CD14-positive monocyte (primary cell): ENCODE measurements around the gene SLC35E1. TPM values are rescaled to one million over a fixed set of nuclear protein-coding genes. Genes with fewer than 3 reads are reported as not detected.
A peak's percentile ranks its signal among the peaks of the same experiment; 100 is the strongest.

ENCODE experiments used
- DNase-seq, 3 donors: peaks; one replicate each; pipeline ENCODE4 v3.0.0-alpha.2; 2011 to 2022
- H2AFZ ChIP-seq: 2 replicates; pipeline ENCODE4 v1.6.0; 2012; ENCODE audit warnings: mild to moderate bottlenecking, low read depth, low read length, inconsistent platforms; ENCODE audit not compliant: insufficient read depth, poor library complexity, severe bottlenecking
- H3K27ac ChIP-seq, 2 donors: 1 replicate in 1 of 2; 2 replicates in 1 of 2; pipeline ENCODE4 v1.5.1; 2012 to 2013; ENCODE audit warnings: low read length in 2 of 2, control low read depth in 1 of 2, inconsistent platforms in 1 of 2, low read depth in 1 of 2, mild to moderate bottlenecking in 1 of 2
- H3K27me3 ChIP-seq, 2 donors: one replicate each; pipeline versions ENCODE4 v1.6.0 to v1.6.1; 2011 to 2013; ENCODE audit warnings: low read length in 2 of 2; ENCODE audit not compliant: control insufficient read depth in 2 of 2, insufficient read depth in 2 of 2
- H3K36me3 ChIP-seq, 2 donors: replicated peaks in 1 of 2; 1 replicate in 1 of 2; 2 replicates in 1 of 2; pipeline versions ENCODE4 v1.5.1 to v1.6.1; 2012 to 2013; ENCODE audit warnings: low read length in 2 of 2, control low read depth in 1 of 2, inconsistent platforms in 1 of 2, mild to moderate bottlenecking in 1 of 2; ENCODE audit not compliant: insufficient read depth in 2 of 2, control insufficient read depth in 1 of 2
- H3K4me1 ChIP-seq, 2 donors: 1 replicate in 1 of 2; 2 replicates in 1 of 2; pipeline versions ENCODE4 v1.5.1 to v1.6.1; 2012 to 2013; ENCODE audit warnings: low read length in 2 of 2, control low read depth in 1 of 2, inconsistent platforms in 1 of 2, mild to moderate bottlenecking in 1 of 2, moderate library complexity in 1 of 2; ENCODE audit not compliant: insufficient read depth in 2 of 2, control insufficient read depth in 1 of 2
- H3K4me2 ChIP-seq: replicated peaks from 2 replicates; pipeline ENCODE3; 2012; ENCODE audit warnings: low read length, moderate library complexity, mild to moderate bottlenecking; ENCODE audit not compliant: poor library complexity, severe bottlenecking; ENCODE audit errors: extremely low read depth
- H3K4me3 ChIP-seq, 3 experiments: fragments of 200-600 bp in 1 of 3; sonication (generic) in 1 of 3; replicated peaks in 1 of 3; 1 replicate in 2 of 3; 2 replicates in 1 of 3; pipeline ENCODE4 v1.5.1; 2011 to 2013; ENCODE audit warnings: low read length in 3 of 3, mild to moderate bottlenecking in 3 of 3, control low read depth in 2 of 3, low read depth in 2 of 3, inconsistent platforms in 1 of 3, moderate library complexity in 1 of 3
- H3K79me2 ChIP-seq: 2 replicates; pipeline ENCODE4 v1.6.0; 2012; ENCODE audit warnings: mild to moderate bottlenecking, control low read depth, inconsistent platforms, low read length, moderate library complexity; ENCODE audit not compliant: insufficient read depth
- H3K9ac ChIP-seq: 2 replicates; pipeline ENCODE4 v1.6.0; 2017; ENCODE audit warnings: low read length, mild to moderate bottlenecking; ENCODE audit not compliant: insufficient read depth, poor library complexity, severe bottlenecking
- H3K9me3 ChIP-seq, 2 donors: replicated peaks in 1 of 2; 1 replicate in 1 of 2; 2 replicates in 1 of 2; pipeline versions ENCODE4 v1.5.1 to v1.6.1; 2012 to 2013; ENCODE audit warnings: low read length in 2 of 2, control low read depth in 1 of 2; ENCODE audit not compliant: control insufficient read depth in 1 of 2, insufficient read depth in 1 of 2
- H4K20me1 ChIP-seq: 2 replicates; pipeline ENCODE4 v1.6.0; 2012; ENCODE audit warnings: mild to moderate bottlenecking, low read length, control low read depth, moderate library complexity; ENCODE audit not compliant: insufficient read depth
- H3K27ac Mint-ChIP-seq, 7 donors: one replicate each; pipeline ENCODE4 v1.8.0; 2020; ENCODE audit warnings: mild to moderate bottlenecking in 7 of 7, mixed read lengths in 7 of 7, moderate library complexity in 6 of 7, inconsistent platforms in 2 of 7
- H3K27me3 Mint-ChIP-seq, 3 donors: one replicate each; pipeline ENCODE4 v1.8.0; 2021 to 2022; ENCODE audit warnings: low read depth in 3 of 3, mild to moderate bottlenecking in 3 of 3, mixed read lengths in 3 of 3, moderate library complexity in 3 of 3, inconsistent platforms in 1 of 3
- H3K36me3 Mint-ChIP-seq, 2 donors: one replicate each; pipeline ENCODE4 v1.8.0; 2020; ENCODE audit warnings: mixed read lengths in 2 of 2, inconsistent platforms in 1 of 2, mild to moderate bottlenecking in 1 of 2
- H3K4me1 Mint-ChIP-seq: one replicate; pipeline ENCODE4 v1.8.0; 2020; ENCODE audit warnings: mild to moderate bottlenecking, mixed read lengths
- H3K4me3 Mint-ChIP-seq, 2 donors: one replicate each; pipeline ENCODE4 v1.8.0; 2020; ENCODE audit warnings: mild to moderate bottlenecking in 2 of 2, mixed read lengths in 2 of 2, moderate library complexity in 1 of 2
- H3K9me3 Mint-ChIP-seq, 7 donors: one replicate each; pipeline ENCODE4 v1.8.0; 2020 to 2022; ENCODE audit warnings: mixed read lengths in 7 of 7, mild to moderate bottlenecking in 6 of 7, moderate library complexity in 6 of 7, inconsistent platforms in 2 of 7
- CTCF ChIP-seq: fragments of 200-600 bp; IDR thresholded peaks from one replicate; pipeline ENCODE4 v1.8.0; 2022; ENCODE audit warnings: antibody characterized with exemption, mild to moderate bottlenecking
- WGBS: methylation state at CpG from one replicate; pipeline ENCODE4 v1.1.5; 2013; ENCODE audit warnings: missing lambda C conversion rate; ENCODE audit not compliant: insufficient coverage; 5-methylcytosine and 5-hydroxymethylcytosine counted together
- intact Hi-C, 2 donors: fragments of 100-400 bp; cut with micrococcal nuclease; formaldehyde crosslinking; loops; one replicate each; pipeline versions ENCODE4 v1.15.0 to v1.15.1; 2023
- polyA plus RNA-seq, 3 donors: library from polyadenylated mRNA; depleted of rRNA in 1 of 3; unstranded in 2 of 3; stranded (reverse) in 1 of 3; fragments of 300-500 nt in 2 of 3; fragments of >200 nt in 1 of 3; fragmentation: Illumina TruSeq in 2 of 3; gene quantifications; 1 replicate in 2 of 3; 2 replicates in 1 of 3; pipeline ENCODE4 v1.2.3, GENCODE V29; 2012 to 2021

Gene SLC35E1
- polyA plus RNA-seq, 3 donors, result 12.1 to 28.8 (median 13.5) TPM

GRCh38 chr19:16529466-16530144 lies 42.6 kb downstream of the SLC35E1 start:
- intact Hi-C loops, result no loop called here

GRCh38 chr19:16527971-16528521 lies 44.2 kb downstream of the SLC35E1 start:
- H3K27ac Mint-ChIP-seq, result peak overlapping the region in 1 of 7 donors; percentile 54
- whole genome bisulfite sequencing, result 98% methylated on average over 7 of the region's 12 CpGs

More at GRCh38 chr19:16529466-16530144, 42.6 kb downstream of the SLC35E1 start:
- Histone ChIP-seq H3K79me2 (no peaks in the 10 kb centered on the region), H3K4me2 (no peak overlapping the region), H3K36me3 (peaks cover 94 to 100% of the 10 kb centered on the region in 2 donors), H3K27me3 (no peaks in the 10 kb centered on the region), H2AFZ (no peak overlapping the region), H3K9me3 (no peaks in the 10 kb centered on the region), H3K4me3 (no peak overlapping the region), H3K9ac (no peak overlapping the region), H3K4me1 (no peaks in the 10 kb centered on the region), H4K20me1 (peaks cover 30% of the 10 kb centered on the region), H3K27ac (no peak overlapping the region)
- WGBS, result 96% methylated on average over 24 of the region's 25 CpGs
- H3K4me3 Mint-ChIP-seq, result no peak overlapping the region
- DNase-seq, result no peak
- peaks cover 80 to 100% of the 10 kb centered on the region in 2 donors for H3K36me3 Mint-ChIP-seq
- peak overlapping the region in 2 of 7 donors; percentile 31 to 73 for H3K27ac Mint-ChIP-seq
- no peaks in the 10 kb centered on the region for H3K9me3 Mint-ChIP-seq
- TF ChIP-seq CTCF, result no peak
- H3K4me1 Mint-ChIP-seq, result no peaks in the 10 kb centered on the region
- H3K27me3 Mint-ChIP-seq, result no peaks in the 10 kb centered on the region

More at GRCh38 chr19:16527971-16528521, 44.2 kb downstream of the SLC35E1 start:
- Mint-ChIP-seq H3K9me3 (no peaks in the 10 kb centered on the region), H3K27me3 (no peaks in the 10 kb centered on the region), H3K36me3 (peaks cover 79 to 99% of the 10 kb centered on the region in 2 donors), H3K4me3 (no peak overlapping the region), H3K4me1 (no peaks in the 10 kb centered on the region)
- no peak overlapping the region for H3K27ac ChIP-seq
- no peak overlapping the region for H3K9ac ChIP-seq
- H3K4me2 ChIP-seq, result no peak overlapping the region
- H2AFZ ChIP-seq, result no peak overlapping the region
- H3K27me3 ChIP-seq, result no peaks in the 10 kb centered on the region
- H3K79me2 ChIP-seq, result no peaks in the 10 kb centered on the region
- peaks cover 28% of the 10 kb centered on the region for H4K20me1 ChIP-seq
- peaks cover 96 to 98% of the 10 kb centered on the region in 2 donors for H3K36me3 ChIP-seq
- no peaks in the 10 kb centered on the region for H3K4me1 ChIP-seq
- H3K4me3 ChIP-seq, result no peak overlapping the region
- peak; percentile 31 for TF ChIP-seq CTCF
- intact Hi-C loops, result no loop called here
- DNase-seq, result no peak
- no peaks in the 10 kb centered on the region for H3K9me3 ChIP-seq
